GOT3 (cell line): ENCODE data around the gene UIMC1.
"Not testable (repeated sequence)": the region's sequence is repeated elsewhere in the genome, so short reads cannot be mapped to it uniquely, and the experiment has no call there.

Experiments
- DNase-seq: peaks from one replicate; lab custom pipeline; 2025; ENCODE audit warnings: mixed read lengths; lab: John Stamatoyannopoulos, UW

The UIMC1 gene

GRCh38 chr5:177005619-177006264 is 837 bp downstream of the UIMC1 start:
- DNase-seq, result no peak

GRCh38 chr5:177004961-177005360 is 1.6 kb downstream of the UIMC1 start:
- no peak for DNase-seq

DNA sequence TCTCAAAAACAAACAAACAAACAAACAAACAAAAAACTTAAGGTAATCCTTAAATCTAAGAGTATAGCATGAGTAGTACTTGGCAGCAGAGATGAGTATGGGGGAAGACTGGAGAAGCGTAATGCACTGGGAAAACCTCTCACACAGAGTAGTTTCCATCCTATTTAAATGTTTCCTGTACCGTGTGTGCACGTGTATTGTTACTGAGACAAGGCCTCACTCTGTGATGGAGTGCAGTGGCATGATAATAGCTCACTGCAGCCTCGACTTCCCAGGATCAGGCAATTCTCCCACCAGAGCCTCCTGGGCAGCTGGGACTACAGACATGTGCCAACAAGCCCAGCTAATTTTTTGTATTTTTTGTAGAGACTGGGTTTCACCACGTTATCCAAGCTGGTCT is 2.9 kb downstream of the UIMC1 start:
- no peak for DNase-seq

DNA sequence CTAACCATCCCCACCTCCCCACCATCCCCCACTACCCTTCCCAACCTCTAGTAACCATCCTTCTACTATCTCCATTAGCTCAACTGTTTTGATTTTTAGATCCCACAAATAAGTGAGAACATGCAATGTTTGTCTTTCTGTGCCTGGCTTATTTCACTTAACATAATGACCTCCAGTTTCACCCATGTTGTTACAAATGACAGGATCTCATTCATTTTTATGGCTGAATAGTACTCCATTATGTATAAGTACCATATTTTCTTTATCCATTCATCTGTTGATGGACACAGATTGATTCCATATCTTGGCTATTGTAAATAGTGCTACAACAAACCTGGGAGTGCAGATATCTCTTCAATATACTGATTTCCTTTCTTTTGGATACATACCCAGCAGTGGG is 7.1 kb downstream of the UIMC1 start:
- not testable (repeated sequence) for DNase-seq

- DNase-seq, result no peak
These were observed 7.8 kb downstream of the UIMC1 start for GRCh38 chr5:176998828-176999227.

- DNase-seq, result no peak
These were observed 9.8 kb downstream of the UIMC1 start for GRCh38 chr5:176996780-176997179.

DNA sequence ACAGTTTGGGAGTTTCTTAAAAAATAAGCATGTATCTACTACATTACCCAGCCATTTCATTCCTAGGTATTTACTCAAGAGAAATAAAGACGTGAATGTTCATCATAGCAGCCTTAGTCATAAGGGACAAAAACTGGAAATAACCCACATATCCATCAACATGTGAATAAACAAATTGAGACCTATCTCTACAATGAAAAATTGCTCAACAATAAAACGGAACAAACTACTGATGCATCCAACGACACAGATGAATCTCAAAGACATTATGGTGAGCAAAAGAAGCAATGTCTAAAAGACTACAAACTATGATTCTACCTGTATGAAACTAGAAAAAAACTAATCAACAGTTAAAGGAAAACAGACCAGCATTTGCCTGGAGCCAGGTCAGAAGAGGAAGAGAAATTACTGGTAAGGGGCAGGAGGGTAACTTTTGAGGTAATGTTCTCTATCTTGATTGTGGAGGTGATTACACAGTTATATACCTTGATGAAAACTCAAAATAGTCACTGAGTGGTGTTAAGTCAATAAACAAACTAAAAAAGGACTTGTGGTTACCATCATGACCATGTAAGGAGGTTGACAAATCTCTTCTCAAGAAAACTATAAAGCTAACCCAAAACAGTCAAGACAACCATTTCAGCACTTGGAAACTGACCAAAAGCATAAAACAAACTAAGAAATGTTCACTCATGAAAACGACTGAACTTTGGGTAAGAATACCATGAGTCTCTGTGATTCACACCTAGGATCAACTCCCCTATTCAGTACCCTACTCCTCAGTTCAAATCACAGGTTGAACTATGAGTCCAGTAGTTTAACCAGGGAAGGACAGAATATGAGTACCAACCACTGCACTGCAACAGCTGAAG is 10.4 kb downstream of the UIMC1 start:
- no peak for DNase-seq

DNA sequence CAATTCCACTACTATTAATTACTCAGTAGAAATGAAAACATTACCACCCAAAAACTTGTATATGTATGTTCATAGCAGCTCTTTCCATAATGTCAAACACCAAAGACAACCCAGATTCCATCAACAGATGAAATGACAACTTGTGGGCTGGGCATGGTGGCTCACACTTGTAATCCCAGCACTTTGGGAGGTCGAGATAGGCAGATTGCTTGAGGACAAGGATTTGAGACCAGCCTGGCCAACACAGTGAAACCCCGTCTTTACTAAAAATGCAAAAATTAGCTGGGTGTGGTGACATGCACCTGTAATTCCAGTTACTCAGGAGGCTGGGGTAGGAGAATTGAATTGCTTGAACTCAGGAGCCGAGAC is 11.5 kb downstream of the UIMC1 start:
- no peak for DNase-seq

GRCh38 chr5:176994460-176995121 is 12.0 kb downstream of the UIMC1 start:
- no peak for DNase-seq

GRCh38 chr5:176993081-176993480 is 13.5 kb downstream of the UIMC1 start:
- DNase-seq, result not testable (repeated sequence)

- no peak for DNase-seq
These were observed 19.0 kb downstream of the UIMC1 start for GRCh38 chr5:176987583-176987982.

DNA sequence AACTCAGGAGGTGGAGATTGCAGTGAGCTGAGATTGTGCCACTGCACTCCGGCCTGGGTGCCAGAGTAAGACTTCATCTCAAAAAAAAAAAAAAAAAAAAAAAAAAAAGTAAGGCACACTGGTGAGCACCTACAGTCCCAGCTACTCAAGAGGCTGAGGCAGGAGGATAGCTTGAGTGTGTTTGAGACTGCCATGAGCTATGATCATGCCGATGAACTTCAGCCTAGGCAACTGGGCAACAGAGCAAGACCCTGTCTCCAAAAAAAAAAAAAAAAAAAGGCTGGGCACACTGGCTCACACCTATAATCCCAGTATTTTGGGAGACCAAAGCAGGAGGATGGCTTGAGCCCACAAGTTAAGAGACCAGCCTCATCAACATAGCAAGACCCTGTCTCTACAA is 20.3 kb downstream of the UIMC1 start:
- no peak for DNase-seq

DNA sequence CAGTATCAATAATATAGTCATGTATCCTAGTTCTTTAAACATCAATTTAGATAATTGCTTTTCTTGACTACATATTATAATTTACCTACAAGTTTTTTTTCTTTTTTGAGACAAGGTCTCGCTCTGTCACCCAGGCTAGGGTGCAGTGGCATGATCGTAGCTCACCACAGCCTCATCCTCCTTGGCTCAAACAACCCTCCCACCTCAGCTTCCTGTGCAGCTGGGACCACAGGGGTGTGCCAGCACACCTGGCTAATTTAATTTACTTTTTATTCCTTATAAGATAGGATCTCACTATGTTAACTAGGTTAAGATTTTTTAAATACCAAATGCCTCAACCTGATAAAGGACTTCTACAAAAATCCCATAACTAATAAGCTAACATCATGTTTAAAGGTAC is 21.1 kb downstream of the UIMC1 start:
- no peak for DNase-seq

DNA sequence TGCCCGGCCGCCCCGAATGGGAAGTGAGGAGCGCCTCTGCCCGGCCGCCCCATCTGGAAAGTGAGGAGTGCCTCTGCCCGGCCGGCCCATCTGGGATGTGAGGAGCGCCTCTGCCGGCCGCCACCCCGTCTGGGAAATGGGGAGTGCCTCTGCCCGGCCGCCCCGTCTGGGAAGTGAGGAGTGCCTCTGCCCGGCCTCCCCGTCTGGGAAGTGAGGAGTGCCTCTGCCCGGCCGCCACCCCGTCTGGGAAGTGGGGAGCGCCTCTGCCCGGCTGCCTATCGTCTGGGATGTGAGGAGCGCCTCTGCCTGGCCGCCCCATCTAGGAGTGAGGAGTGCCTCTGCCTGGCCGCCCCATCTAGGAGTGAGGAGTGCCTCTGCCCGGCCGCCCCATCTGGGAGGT is 22.4 kb downstream of the UIMC1 start:
- DNase-seq, result not testable (repeated sequence)

- not testable (repeated sequence) for DNase-seq
These were observed 23.0 kb downstream of the UIMC1 start for GRCh38 chr5:176983593-176983992.

DNA sequence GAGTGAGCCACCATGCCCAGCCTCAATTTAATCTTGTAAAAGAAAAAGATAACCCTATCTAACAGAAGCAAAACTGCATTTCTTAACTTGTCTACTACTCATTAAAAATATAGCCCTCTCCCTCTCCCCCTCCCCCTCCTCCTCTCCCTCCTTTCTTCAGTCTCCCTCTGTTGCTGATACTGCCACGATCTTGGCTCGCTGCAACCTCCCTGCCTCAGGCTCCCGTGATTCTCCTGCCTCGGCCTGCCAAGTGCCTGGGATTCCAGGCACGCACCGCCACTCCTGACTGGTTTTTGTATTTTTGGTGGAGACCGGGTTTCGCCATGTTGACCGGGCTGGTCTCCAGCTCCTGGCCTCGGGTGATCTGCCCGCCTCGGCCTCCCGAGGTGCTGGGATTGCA is 23.5 kb downstream of the UIMC1 start:
- not testable (repeated sequence) for DNase-seq

DNA sequence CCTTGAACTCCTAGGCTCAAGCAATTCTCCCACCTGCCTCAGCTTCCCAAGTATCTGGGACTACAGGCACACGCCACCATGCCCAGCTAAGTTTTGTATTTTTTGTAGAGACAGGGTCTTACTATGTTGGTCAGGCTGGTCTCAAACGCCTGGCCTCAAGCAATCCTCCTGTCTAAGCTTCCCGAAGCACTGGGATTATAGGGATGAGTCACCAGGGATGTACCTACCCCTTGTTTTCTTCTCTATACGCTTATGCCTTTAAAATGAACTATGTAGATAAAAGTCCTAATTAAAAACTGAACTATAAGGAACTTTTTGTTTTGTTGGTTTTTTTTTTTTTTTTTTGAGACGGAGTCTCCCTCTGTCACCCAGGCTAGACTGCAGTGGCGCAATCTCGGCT is 25.8 kb downstream of the UIMC1 start:
- DNase-seq, result no peak

DNA sequence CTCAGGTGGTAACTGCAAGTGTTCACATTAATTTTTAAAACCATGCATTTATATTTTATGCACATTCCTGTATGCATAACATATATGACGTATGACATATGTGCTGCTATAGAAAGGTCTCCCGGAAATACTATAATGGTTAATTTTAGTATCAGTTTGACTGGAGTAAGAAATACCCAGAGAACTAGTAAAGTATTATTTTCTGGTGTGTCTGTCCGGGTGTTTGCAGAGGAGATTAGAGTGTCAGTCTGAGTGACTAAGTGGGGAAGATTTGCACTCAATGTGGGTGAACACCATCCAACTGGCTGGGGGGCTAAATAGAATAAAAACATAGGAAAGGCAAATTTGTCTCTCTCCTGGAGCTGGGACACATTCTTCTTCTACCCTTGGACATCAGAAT is 26.9 kb downstream of the UIMC1 start:
- no peak for DNase-seq

DNA sequence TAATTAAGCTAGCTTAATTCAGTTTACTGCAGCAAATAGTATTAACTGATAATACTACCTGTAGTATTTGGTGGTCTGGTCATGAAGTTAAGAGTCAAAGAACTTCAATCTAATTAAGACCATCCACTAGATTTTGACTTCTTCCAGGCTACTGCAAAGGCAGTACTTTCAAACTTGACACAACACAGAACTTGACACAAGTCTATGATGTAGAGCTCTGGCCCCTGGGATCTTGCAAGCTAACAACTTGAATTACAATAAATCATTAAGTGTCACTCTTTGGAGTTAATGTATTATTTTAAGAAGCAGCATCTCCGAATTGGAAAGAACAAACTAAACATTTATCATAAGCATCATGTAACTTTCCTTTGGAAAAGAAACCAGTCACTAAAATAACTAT is 40.9 kb downstream of the UIMC1 start:
- no peak for DNase-seq

DNA sequence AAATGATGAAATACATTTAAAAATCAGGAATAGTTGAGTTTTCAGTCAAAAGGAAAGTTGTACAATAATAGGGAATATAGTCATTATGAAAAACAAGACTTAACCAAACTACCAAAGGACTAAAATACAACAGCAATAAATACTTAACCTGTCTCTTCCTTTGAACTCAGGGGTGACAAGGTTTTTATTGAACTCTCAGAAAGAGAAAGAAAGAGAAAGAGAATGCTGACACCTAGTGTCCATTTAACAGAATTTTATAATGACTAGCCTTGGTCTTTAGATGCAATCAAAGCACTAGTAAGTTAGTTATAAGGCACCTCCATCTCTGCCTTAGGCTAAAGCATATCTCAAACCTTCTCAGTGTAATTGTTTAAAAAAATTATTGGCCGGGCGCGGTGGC is 47.5 kb downstream of the UIMC1 start:
- no peak for DNase-seq

GRCh38 chr5:176956756-176957155 is 49.8 kb downstream of the UIMC1 start:
- no peak for DNase-seq

DNA sequence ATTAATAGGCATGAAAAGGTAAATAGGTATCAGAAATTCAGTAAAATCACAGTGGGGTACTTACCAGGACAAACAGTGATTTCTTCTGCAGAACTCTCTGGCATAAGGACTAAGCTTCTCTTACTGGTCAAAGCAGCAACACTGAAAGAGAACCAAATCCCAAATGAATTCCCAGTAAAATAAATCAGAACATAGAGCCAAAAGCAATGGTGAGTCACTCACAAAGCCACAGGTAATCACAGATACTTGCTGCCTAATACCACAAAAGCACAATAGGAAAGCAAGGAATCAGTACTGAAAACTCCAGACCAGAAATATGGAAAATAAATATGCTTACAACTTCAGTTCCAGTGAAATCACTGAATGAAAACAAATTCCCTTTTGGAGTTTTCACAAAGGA is 50.7 kb downstream of the UIMC1 start:
- DNase-seq, result no peak

DNA sequence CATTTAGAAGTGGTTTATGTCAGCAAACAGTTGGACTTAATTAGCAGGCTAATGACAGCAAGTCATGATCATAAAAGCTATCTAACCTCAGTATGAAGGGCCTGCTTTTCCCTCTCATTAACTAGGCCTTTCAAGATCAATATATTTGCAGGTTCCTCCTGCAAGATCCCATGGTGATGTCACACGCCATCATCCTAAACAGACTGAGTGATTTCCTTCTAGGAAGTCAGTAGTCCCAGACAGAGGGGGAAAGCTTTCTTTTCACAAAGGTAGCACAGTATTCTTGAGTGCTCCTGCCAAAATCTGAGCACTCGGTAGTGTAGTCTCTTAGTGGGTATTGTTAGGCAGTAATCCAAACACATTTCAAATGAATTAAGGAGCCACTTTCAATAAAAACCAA is 52.5 kb downstream of the UIMC1 start:
- DNase-seq, result no peak
